ENCODE results near the gene BPIFB6. TPM values are rescaled to one million over a fixed set of nuclear protein-coding genes. Genes with fewer than 3 reads are reported as not detected.

Gene BPIFB6
- total RNA-seq, 1 donor: not detected

DNA sequence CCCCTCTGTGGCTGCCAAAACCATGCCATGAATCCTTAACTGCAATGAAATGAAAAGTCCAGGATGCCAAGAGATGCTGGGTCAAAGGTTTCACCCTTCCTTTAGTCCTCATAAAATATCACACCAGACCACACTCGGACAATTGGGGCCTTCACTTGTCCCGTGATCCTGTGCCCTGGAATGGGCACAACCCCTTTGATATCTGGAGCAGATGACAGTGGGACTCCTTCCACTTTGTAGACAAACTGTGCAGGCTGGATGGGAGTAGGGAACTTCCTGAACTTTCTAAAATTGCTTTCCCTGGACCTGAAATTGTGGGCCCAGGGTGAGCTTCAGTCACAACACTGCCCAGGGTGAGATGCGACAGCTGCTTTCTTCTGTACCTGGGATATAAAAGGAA lies 9.6 kb upstream of the BPIFB6 start:
- no peaks in the 10 kb centered on the region for H3K4me1 ChIP-seq (ENCODE audit: insufficient read depth, low read length)
- no peaks in the 10 kb centered on the region for H3K36me3 ChIP-seq (ENCODE audit: insufficient read depth, low read length)
- no peak overlapping the region for H3K4me3 ChIP-seq (ENCODE audit: insufficient read depth, low read length)
- no peaks in the 10 kb centered on the region for H4K20me1 ChIP-seq (ENCODE audit: insufficient read depth, low read length)
- TF ChIP-seq, protein P1, sequence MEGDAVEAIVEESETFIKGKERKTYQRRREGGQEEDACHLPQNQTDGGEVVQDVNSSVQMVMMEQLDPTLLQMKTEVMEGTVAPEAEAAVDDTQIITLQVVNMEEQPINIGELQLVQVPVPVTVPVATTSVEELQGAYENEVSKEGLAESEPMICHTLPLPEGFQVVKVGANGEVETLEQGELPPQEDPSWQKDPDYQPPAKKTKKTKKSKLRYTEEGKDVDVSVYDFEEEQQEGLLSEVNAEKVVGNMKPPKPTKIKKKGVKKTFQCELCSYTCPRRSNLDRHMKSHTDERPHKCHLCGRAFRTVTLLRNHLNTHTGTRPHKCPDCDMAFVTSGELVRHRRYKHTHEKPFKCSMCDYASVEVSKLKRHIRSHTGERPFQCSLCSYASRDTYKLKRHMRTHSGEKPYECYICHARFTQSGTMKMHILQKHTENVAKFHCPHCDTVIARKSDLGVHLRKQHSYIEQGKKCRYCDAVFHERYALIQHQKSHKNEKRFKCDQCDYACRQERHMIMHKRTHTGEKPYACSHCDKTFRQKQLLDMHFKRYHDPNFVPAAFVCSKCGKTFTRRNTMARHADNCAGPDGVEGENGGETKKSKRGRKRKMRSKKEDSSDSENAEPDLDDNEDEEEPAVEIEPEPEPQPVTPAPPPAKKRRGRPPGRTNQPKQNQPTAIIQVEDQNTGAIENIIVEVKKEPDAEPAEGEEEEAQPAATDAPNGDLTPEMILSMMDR (IDR thresholded peaks at IDR 0.05; ENCODE audit: extremely low read depth, low read depth, low read length): no peak
- no peak overlapping the region for H2AFZ ChIP-seq (ENCODE audit: low read length)
- no peaks in the 10 kb centered on the region for H3K79me2 ChIP-seq (ENCODE audit: insufficient read depth, low read length)
- no peak overlapping the region for H3K4me2 ChIP-seq (ENCODE audit: insufficient read depth, low read length)
- no peaks in the 10 kb centered on the region for H3K9me3 ChIP-seq (ENCODE audit: low read depth, low read length)
- no peak overlapping the region for H3K27ac ChIP-seq (ENCODE audit: low read depth, low read length)
- DNase-seq (ENCODE audit: insufficient read length, low spot score, missing footprints): peak; percentile 54
- no peaks in the 10 kb centered on the region for H3K27me3 ChIP-seq (ENCODE audit: insufficient read depth, low read length)

DNA sequence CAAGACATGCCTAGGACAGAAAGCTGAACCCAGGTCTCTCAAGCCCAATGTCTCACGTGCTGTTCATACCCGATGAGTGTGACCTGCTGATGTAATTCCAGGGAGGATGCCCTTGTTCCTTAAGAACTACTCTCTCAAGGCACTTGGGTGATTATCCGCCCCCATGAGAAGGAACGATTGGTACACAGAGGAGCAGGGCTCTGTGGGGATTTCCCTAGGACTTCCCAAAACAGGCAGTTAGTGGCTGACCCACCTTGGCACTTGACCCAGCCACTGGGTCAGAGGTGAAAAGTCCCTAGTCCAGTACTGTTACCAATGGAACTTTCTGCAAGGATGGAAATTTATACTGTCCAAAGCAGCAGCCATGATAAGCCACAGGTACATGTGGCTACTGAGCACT lies 9.2 kb upstream of the BPIFB6 start:
- peak; percentile 48 for DNase-seq (ENCODE audit: insufficient read length, low spot score, missing footprints)
- no peaks in the 10 kb centered on the region for H3K27me3 ChIP-seq (ENCODE audit: insufficient read depth, low read length)
- H3K79me2 ChIP-seq (ENCODE audit: insufficient read depth, low read length): no peaks in the 10 kb centered on the region
- no peaks in the 10 kb centered on the region for H4K20me1 ChIP-seq (ENCODE audit: insufficient read depth, low read length)
- no peak overlapping the region for H2AFZ ChIP-seq (ENCODE audit: low read length)
- no peaks in the 10 kb centered on the region for H3K36me3 ChIP-seq (ENCODE audit: insufficient read depth, low read length)
- no peak overlapping the region for H3K4me3 ChIP-seq (ENCODE audit: insufficient read depth, low read length)
- TF ChIP-seq, protein P1 (IDR thresholded peaks at IDR 0.05; ENCODE audit: extremely low read depth, low read depth, low read length): no peak
- H3K4me1 ChIP-seq (ENCODE audit: insufficient read depth, low read length): no peaks in the 10 kb centered on the region
- H3K4me2 ChIP-seq (ENCODE audit: insufficient read depth, low read length): no peak overlapping the region
- H3K9me3 ChIP-seq (ENCODE audit: low read depth, low read length): no peaks in the 10 kb centered on the region
- H3K27ac ChIP-seq (ENCODE audit: low read depth, low read length): no peak overlapping the region

DNA sequence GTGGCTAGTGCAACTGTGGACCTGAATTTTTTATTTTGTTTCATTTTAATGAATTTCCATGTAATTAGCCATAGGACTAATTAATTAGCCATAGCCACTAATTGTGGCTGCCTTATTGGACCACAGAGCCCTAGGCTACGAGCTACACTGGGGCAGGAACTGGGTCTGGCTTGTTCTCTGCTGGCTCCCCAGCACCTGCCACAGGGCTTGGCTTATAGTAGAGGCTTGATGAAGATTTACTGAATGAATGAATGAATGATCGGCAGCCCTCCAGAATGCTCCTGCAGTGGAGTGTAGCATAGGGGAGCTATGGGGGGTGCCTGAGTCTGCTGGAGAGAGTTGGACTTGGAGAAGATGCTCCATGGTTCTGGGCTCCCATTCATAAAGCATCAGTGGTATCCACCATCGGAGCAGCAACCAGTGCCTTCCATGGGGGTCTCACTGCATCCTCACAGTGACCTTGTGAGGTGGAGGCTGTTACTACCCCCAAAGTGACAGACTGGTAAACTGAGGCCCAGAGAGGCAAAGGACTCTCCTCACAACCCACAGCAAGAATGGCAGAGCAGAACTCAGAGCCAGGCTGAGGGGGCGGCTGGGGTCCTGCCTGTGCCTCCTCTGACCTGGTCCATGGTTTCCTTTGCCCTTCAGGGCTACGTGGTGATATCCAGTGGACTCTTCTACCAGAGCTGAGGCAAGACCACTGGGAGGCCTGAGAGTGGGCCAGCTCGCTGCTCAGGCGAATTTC lies 8.6 kb upstream of the BPIFB6 start:
- H3K27ac ChIP-seq (ENCODE audit: low read depth, low read length): no peak overlapping the region
- H4K20me1 ChIP-seq (ENCODE audit: insufficient read depth, low read length): no peaks in the 10 kb centered on the region
- DNase-seq (ENCODE audit: insufficient read length, low spot score, missing footprints): peak; percentile 79
- no peaks in the 10 kb centered on the region for H3K36me3 ChIP-seq (ENCODE audit: insufficient read depth, low read length)
- H3K4me2 ChIP-seq (ENCODE audit: insufficient read depth, low read length): no peak overlapping the region
- H2AFZ ChIP-seq (ENCODE audit: low read length): no peak overlapping the region
- H3K27me3 ChIP-seq (ENCODE audit: insufficient read depth, low read length): no peaks in the 10 kb centered on the region
- TF ChIP-seq, protein P1 (IDR thresholded peaks at IDR 0.05; ENCODE audit: extremely low read depth, low read depth, low read length): no peak
- no peaks in the 10 kb centered on the region for H3K4me1 ChIP-seq (ENCODE audit: insufficient read depth, low read length)
- no peaks in the 10 kb centered on the region for H3K9me3 ChIP-seq (ENCODE audit: low read depth, low read length)
- H3K4me3 ChIP-seq (ENCODE audit: insufficient read depth, low read length): no peak overlapping the region
- H3K79me2 ChIP-seq (ENCODE audit: insufficient read depth, low read length): no peaks in the 10 kb centered on the region

DNA sequence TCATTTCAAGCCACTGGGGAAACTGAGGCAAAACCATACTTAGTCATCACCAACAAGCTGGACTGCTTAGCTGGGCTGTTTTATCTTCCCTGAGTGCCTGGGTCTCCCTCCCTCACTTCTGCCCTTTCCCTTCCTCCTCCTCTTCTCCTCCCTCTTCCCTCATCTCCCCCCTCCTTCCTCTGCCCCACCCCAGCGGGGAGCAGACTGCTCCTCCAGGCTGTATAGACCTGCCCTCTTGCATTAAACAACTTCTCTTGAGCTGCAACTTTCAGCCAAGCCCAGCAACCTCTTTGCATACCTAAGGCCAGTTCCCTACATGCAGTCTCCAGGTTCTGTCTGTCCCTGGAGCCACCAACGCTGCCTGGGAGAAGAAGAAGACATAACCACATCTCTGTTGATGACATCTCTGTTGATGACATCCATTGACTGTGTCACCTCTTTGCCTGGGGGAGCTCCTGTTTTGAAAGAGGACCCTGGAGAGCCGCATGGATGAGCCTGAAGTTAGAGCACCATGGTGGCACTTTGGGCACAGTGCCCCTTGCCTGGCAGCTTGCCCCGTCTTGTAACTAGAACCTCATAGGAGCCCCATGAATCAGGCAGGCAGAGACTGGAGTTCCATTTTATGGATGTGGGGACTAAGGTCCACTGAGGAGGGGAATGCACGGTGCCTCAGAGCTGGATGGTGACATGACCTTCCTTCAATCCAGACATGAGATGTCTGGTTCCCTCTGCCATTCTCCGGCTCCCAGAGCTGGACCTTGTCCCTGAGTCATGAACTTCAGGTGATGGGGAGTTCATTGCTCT lies 7.8 kb upstream of the BPIFB6 start:
- Histone ChIP-seq H3K4me2 (ENCODE audit: insufficient read depth, low read length) (no peak overlapping the region), H3K36me3 (ENCODE audit: insufficient read depth, low read length) (no peaks in the 10 kb centered on the region), H4K20me1 (ENCODE audit: insufficient read depth, low read length) (no peaks in the 10 kb centered on the region), H2AFZ (ENCODE audit: low read length) (no peak overlapping the region), H3K27ac (ENCODE audit: low read depth, low read length) (no peak overlapping the region), H3K4me1 (ENCODE audit: insufficient read depth, low read length) (no peaks in the 10 kb centered on the region), H3K27me3 (ENCODE audit: insufficient read depth, low read length) (no peaks in the 10 kb centered on the region), H3K4me3 (ENCODE audit: insufficient read depth, low read length) (no peak overlapping the region), H3K9me3 (ENCODE audit: low read depth, low read length) (no peaks in the 10 kb centered on the region), H3K79me2 (ENCODE audit: insufficient read depth, low read length) (no peaks in the 10 kb centered on the region)
- peak; percentile 56 for DNase-seq (ENCODE audit: insufficient read length, low spot score, missing footprints)
- TF ChIP-seq, protein P1 (IDR thresholded peaks at IDR 0.05; ENCODE audit: extremely low read depth, low read depth, low read length): no peak

Measured in osteoblast (primary cell).